Lung (tissue), 12 donors: Measurements from ENCODE around the gene FAM120B. TPM values are rescaled to one million over a fixed set of nuclear protein-coding genes. Genes with fewer than 3 reads are reported as not detected.
A peak's percentile ranks its signal among the peaks of the same experiment; 100 is the strongest.

Experiments
- ATAC-seq: fragments of 200-7000 bp; cut with Tn5 transposase; one replicate; pipeline ENCODE4 v1.9.1; 2020; ENCODE audit warnings: moderate number of reproducible peaks; ENCODE audit not compliant: insufficient read depth, low FRiP score
- DNase-seq, 3 donors: peaks; one replicate each; pipeline ENCODE4 v3.0.0-alpha.2; 2013 to 2017
- H3K27ac ChIP-seq, 2 donors: one replicate each; pipeline ENCODE4 v1.5.1; 2013; ENCODE audit warnings: mild to moderate bottlenecking in 2 of 2, moderate library complexity in 2 of 2, control low read depth in 1 of 2, inconsistent platforms in 1 of 2, low read depth in 1 of 2, low read length in 1 of 2
- H3K27me3 ChIP-seq, 3 donors: one replicate each; pipeline ENCODE4 v1.5.1; 2013; ENCODE audit warnings: low read length in 2 of 3; ENCODE audit not compliant: control insufficient read depth in 3 of 3, insufficient read depth in 3 of 3
- H3K36me3 ChIP-seq, 4 donors: one replicate each; pipeline ENCODE4 v1.5.1; 2013; ENCODE audit warnings: low read length in 4 of 4, mild to moderate bottlenecking in 1 of 4, moderate library complexity in 1 of 4; ENCODE audit not compliant: control insufficient read depth in 4 of 4, insufficient read depth in 4 of 4
- H3K4me1 ChIP-seq, 5 donors: one replicate each; pipeline ENCODE4 v1.5.1; 2013; ENCODE audit warnings: low read length in 5 of 5, mild to moderate bottlenecking in 2 of 5, moderate library complexity in 1 of 5; ENCODE audit not compliant: control insufficient read depth in 5 of 5, insufficient read depth in 5 of 5
- H3K4me3 ChIP-seq: one replicate; pipeline ENCODE4 v1.5.1; 2013; ENCODE audit warnings: mild to moderate bottlenecking, control low read depth, moderate library complexity
- H3K9ac ChIP-seq, 2 donors: one replicate each; pipeline ENCODE4 v1.5.1; 2013; ENCODE audit warnings: low read length in 2 of 2, control low read depth in 1 of 2; ENCODE audit not compliant: insufficient read depth in 1 of 2
- H3K9me3 ChIP-seq, 4 donors: one replicate each; pipeline ENCODE4 v1.5.1; 2013; ENCODE audit warnings: low read length in 3 of 4, mild to moderate bottlenecking in 1 of 4, moderate library complexity in 1 of 4; ENCODE audit not compliant: control insufficient read depth in 4 of 4, insufficient read depth in 3 of 4
- CTCF ChIP-seq: IDR thresholded peaks from 2 replicates; pipeline ENCODE4 v1.5.1; 2012; ENCODE audit warnings: mild to moderate bottlenecking; ENCODE audit errors: control extremely low read depth, extremely low read depth
- WGBS, 2 donors: extraction: QIAGEN DNeasy Blood & Tissue Kit; methylation state at CpG; one replicate each; pipeline ENCODE4 v1.1.7; 2013; 5-methylcytosine and 5-hydroxymethylcytosine counted together
- polyA plus RNA-seq, 2 donors: library from polyadenylated mRNA; stranded (reverse); fragments of 200-250 nt; gene quantifications; one replicate each; pipeline ENCODE4 v1.2.1, GENCODE V29; 2013
- total RNA-seq, 2 donors: library from RNA; depleted of rRNA in 1 of 2; stranded (reverse); fragments of >200 nt in 1 of 2; gene quantifications; one replicate each; pipeline ENCODE4 v1.2.1, GENCODE V29; 2014 to 2021
- donor health status: control.
- donor health status: control.
- donor health status: Bipolar disorder and iron deficiency.
- donor health status: healthy.
- donor health status: DM: yes; HTN: yes; CAD: no.

FAM120B gene
- total and polyA plus RNA-seq, 4 donors: 8.5 to 35.6 (median 20.7) TPM

GRCh38 chr6:170265655-170266054 is 40.9 kb upstream of the FAM120B start:
- DNase-seq (peak; percentile 55 to 77 (median 61)), ATAC-seq (no peak)
- WGBS, 2 donors: 55 to 75% methylated on average over 22 of the region's 22 CpGs
- Histone ChIP-seq H3K9ac (no peak overlapping the region), H3K9me3 (no peaks in the 10 kb centered on the region), H3K36me3 (no peaks in the 10 kb centered on the region), H3K4me3 (no peak overlapping the region), H3K4me1 (peaks cover 0 to 43% (median 8%) of the 10 kb centered on the region in 5 donors), H3K27me3 (peaks cover 0 to 16% (median 0%) of the 10 kb centered on the region in 3 donors), H3K27ac (peak overlapping the region; percentile 14 to 46)
- TF ChIP-seq CTCF: no peak

- no peak for TF ChIP-seq CTCF
- no peaks in the 10 kb centered on the region for H3K9me3 ChIP-seq
- H3K36me3 ChIP-seq: no peaks in the 10 kb centered on the region
- WGBS, 2 donors: 58 to 59% methylated on average over 16 to 18 of the region's 18 CpGs
- peaks cover 0 to 43% (median 8%) of the 10 kb centered on the region in 5 donors for H3K4me1 ChIP-seq
- ATAC-seq (no peak), DNase-seq (peak; percentile 50 to 69 (median 66))
- H3K27ac ChIP-seq: peak overlapping the region; percentile 14 to 46
- no peak overlapping the region for H3K9ac ChIP-seq
- no peak overlapping the region for H3K4me3 ChIP-seq
- H3K27me3 ChIP-seq: peaks cover 0 to 16% (median 0%) of the 10 kb centered on the region in 3 donors
Measured at GRCh38 chr6:170266061-170266825, 40.3 kb upstream of the FAM120B start.

GRCh38 chr6:170267688-170268087 is 38.9 kb upstream of the FAM120B start:
- Histone ChIP-seq H3K27ac (no peak overlapping the region), H3K4me3 (no peak overlapping the region), H3K36me3 (no peaks in the 10 kb centered on the region), H3K4me1 (peaks cover 0 to 36% (median 8%) of the 10 kb centered on the region in 5 donors), H3K9me3 (no peaks in the 10 kb centered on the region), H3K9ac (no peak overlapping the region), H3K27me3 (peaks cover 0 to 12% (median 0%) of the 10 kb centered on the region in 3 donors)
- no peak for TF ChIP-seq CTCF
- 85 to 89% methylated on average over 14 of the region's 14 CpGs for WGBS, 2 donors
- ATAC-seq (no peak), DNase-seq (no peak)
